Endothelial cell of umbilical vein (primary cell): ENCODE measurements around the gene RBMS3. TPM values are rescaled to one million over a fixed set of nuclear protein-coding genes. Genes with fewer than 3 reads are reported as not detected.

Experiments used
- BruUV-seq: library from RNA; stranded (reverse); fragments of 400-500 nt; replicated peaks from 2 replicates; lab custom pipeline; 2021; lab: Mats Ljungman, UMichigan
- CTCF ChIA-PET: fragments of 300-600, 350-600 bp; sonication (Branson Sonifier 250); formaldehyde crosslinking; loops from one replicate; lab custom pipeline; 2021; ENCODE audit warnings: antibody characterized with exemption, inconsistent platforms; lab: Charles Lee
- POLR2A ChIA-PET: fragments of 300-600, 350-600 bp; sonication (Branson Sonifier 250); formaldehyde crosslinking; loops from one replicate; lab custom pipeline; 2021; ENCODE audit warnings: antibody characterized with exemption, inconsistent platforms; lab: Charles Lee
- DNase-seq: peaks from one replicate; pipeline ENCODE4 v3.0.0-alpha.2; 2011; ENCODE audit warnings: low read depth, low spot score
- FAIRE-seq: peaks from 2 replicates; lab custom pipeline; 2011; peaks lifted over from hg19 to GRCh38; lab: Jason Lieb, UNC
- H2AFZ ChIP-seq: 2 replicates; pipeline ENCODE4 v1.6.0; 2012; ENCODE audit warnings: low read depth, low read length, control low read depth, inconsistent platforms
- H3K27ac ChIP-seq: 2 replicates; pipeline ENCODE4 v1.5.1; 2011; ENCODE audit warnings: low read depth, mild to moderate bottlenecking, control low read depth, low read length, moderate library complexity; ENCODE audit not compliant: insufficient read depth
- H3K27me3 ChIP-seq, 2 experiments: 2 replicates each; pipeline versions ENCODE4 v1.6.0 to v1.6.1; 2011; ENCODE audit warnings: low read length in 2 of 2, mixed read lengths in 1 of 2; ENCODE audit not compliant: control insufficient read depth in 2 of 2, insufficient read depth in 2 of 2
- H3K36me3 ChIP-seq, 2 experiments: 2 replicates in 1 of 2; 3 replicates in 1 of 2; pipeline ENCODE4 v1.5.1; 2011; ENCODE audit warnings: low read length in 2 of 2, mild to moderate bottlenecking in 1 of 2, moderate library complexity in 1 of 2; ENCODE audit not compliant: control insufficient read depth in 2 of 2, insufficient read depth in 2 of 2; ENCODE audit errors: extremely low read depth in 1 of 2
- H3K4me1 ChIP-seq: 3 replicates; pipeline ENCODE4 v1.5.1; 2011; ENCODE audit warnings: mild to moderate bottlenecking, low read length; ENCODE audit not compliant: control insufficient read depth, insufficient read depth; ENCODE audit errors: extremely low read depth
- H3K4me2 ChIP-seq: 2 replicates; pipeline ENCODE4 v1.6.1; 2011; ENCODE audit warnings: low read length, control low read depth, mixed read lengths; ENCODE audit not compliant: insufficient read depth
- H3K4me3 ChIP-seq, 3 experiments: fragments of 200-600 bp in 1 of 3; sonication (generic), shearing (Covaris generic) in 1 of 3; replicated peaks in 1 of 3; 2 replicates each; pipeline ENCODE4 v1.5.1; 2011 to 2016; ENCODE audit warnings: control low read depth in 3 of 3, low read length in 3 of 3, mild to moderate bottlenecking in 2 of 3, inconsistent platforms in 1 of 3, low read depth in 1 of 3, moderate library complexity in 1 of 3; ENCODE audit not compliant: insufficient read depth in 1 of 3
- H3K79me2 ChIP-seq: 2 replicates; pipeline ENCODE4 v1.6.0; 2012; ENCODE audit warnings: low read length, inconsistent platforms; ENCODE audit not compliant: control insufficient read depth, insufficient read depth
- H3K9ac ChIP-seq: replicated peaks from 2 replicates; pipeline ENCODE3; 2011; ENCODE audit warnings: low read length, control low read depth; ENCODE audit not compliant: insufficient read depth; ENCODE audit errors: extremely low read depth
- H3K9me1 ChIP-seq: replicated peaks from 3 replicates; pipeline ENCODE4 v1.6.0; 2011; ENCODE audit warnings: mild to moderate bottlenecking, low read length; ENCODE audit not compliant: control insufficient read depth, insufficient read depth; ENCODE audit errors: extremely low read depth
- H3K9me3 ChIP-seq: replicated peaks from 2 replicates; pipeline ENCODE4 v1.5.1; 2012; ENCODE audit warnings: low read length, inconsistent platforms; ENCODE audit not compliant: control insufficient read depth, insufficient read depth
- H4K20me1 ChIP-seq: replicated peaks from 2 replicates; pipeline ENCODE3; 2011; ENCODE audit warnings: mild to moderate bottlenecking, low read length; ENCODE audit not compliant: control insufficient read depth, insufficient read depth; ENCODE audit errors: extremely low read depth
- JUN ChIP-seq: IDR thresholded peaks from 2 replicates; pipeline ENCODE4 v1.6.1; 2011; ENCODE audit warnings: borderline replicate concordance, low read depth; ENCODE audit not compliant: insufficient read length, insufficient read depth
- MAX ChIP-seq: IDR thresholded peaks from 2 replicates; pipeline ENCODE4 v1.6.1; 2011; ENCODE audit not compliant: insufficient read depth, insufficient read length
- MYC ChIP-seq: IDR thresholded peaks from one replicate; pipeline ENCODE4 v1.6.1; 2011; ENCODE audit warnings: mild to moderate bottlenecking, low read depth, low read length
- dilution Hi-C: fragments of 300-500 bp; cut with MboI; formaldehyde crosslinking; loops from one replicate; pipeline ENCODE4 v1.15.0; 2019; ENCODE audit warnings: low sequenced_read_pairs; ENCODE audit not compliant: extremely low pct_ligation_motif_present
- intact Hi-C: fragments of 100-400 bp; cut with micrococcal nuclease; formaldehyde crosslinking; loops from one replicate; pipeline ENCODE4 v1.10.0; 2022
- polyA plus RNA-seq, 4 experiments: library from polyadenylated mRNA; depleted of rRNA in 3 of 4; stranded (reverse) in 3 of 4; unstranded in 1 of 4; fragments of >200 nt; gene quantifications; 2 replicates each; pipeline versions ENCODE4 v1.2.1 to v1.2.3, GENCODE V29; 2011 to 2012; ENCODE audit warnings: missing spikeins in 1 of 4
- total RNA-seq: library from RNA; stranded (reverse); gene quantifications from 2 replicates; pipeline ENCODE4 v1.2.3, GENCODE V29; 2021

Gene RBMS3
- total and polyA plus RNA-seq, 2 donors (not counting 3 experiments of a cell fraction or from before 2014, with no cell fraction given): 13.6 to 42.3 TPM

DNA sequence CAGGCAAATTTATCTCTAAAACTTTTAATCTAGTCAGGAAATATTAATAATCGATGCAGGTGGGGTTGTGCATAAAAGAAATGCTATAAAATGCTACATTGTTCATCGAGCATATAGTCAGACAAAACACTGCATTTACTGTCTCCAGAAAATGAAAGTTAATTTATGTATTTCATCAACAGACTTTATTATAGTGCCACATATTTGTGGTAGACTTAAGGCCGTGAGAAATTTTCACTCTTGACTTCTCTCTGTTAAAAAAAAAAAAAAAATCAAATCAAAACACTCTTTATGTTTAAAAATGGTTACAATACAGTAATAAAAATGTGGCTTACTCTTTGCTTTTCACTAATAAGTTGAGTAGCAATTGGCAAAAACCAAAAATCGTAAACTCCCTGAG lies 67.4 kb downstream of the RBMS3 start:
- POLR2A ChIA-PET: no interaction called here
- peaks cover 5% of the 10 kb centered on the region for H3K4me1 ChIP-seq
- FAIRE-seq (no peak), DNase-seq (no peak)
- no peaks in the 10 kb centered on the region for H4K20me1 ChIP-seq
- no peaks in the 10 kb centered on the region for H3K27me3 ChIP-seq
- intact Hi-C loops (no loop called here), dilution Hi-C loops (no loop called here)
- H2AFZ ChIP-seq: no peak overlapping the region
- H3K4me3 ChIP-seq: no peak overlapping the region
- TF ChIP-seq MAX: no peak
- no peaks in the 10 kb centered on the region for H3K36me3 ChIP-seq
- H3K9me3 ChIP-seq: no peaks in the 10 kb centered on the region
- H3K79me2 ChIP-seq: peaks cover 25% of the 10 kb centered on the region
- no peaks in the 10 kb centered on the region for H3K9me1 ChIP-seq
- CTCF ChIA-PET: interaction anchor here (0.9 to 1.2 kb wide), 2 partner anchors 10 to 18 kb away, joined by 3 read pairs; no protein-coding TSS in a partner anchor
- BruUV-seq: no TSS peak
- H3K27ac ChIP-seq: no peak overlapping the region
- no peak overlapping the region for H3K4me2 ChIP-seq
- no peak overlapping the region for H3K9ac ChIP-seq

DNA sequence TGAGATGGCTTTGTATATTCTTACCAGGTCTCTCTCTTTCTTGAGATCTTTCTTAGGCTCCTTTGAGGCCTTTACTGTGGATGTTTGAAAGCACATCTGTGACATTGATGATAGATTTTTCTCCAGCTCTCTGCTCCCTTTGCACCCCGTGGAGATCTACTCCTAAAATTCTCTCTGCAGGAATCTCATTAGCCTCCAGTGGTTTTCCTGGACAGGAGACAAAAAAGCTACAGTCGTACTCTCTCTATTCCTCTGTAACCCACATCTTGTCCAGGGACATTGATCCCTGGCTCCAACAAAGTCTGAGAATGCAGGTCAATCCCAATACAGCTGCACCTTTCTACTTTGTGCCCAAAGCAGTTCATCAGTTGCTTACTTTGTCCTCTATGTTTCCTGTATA lies 68.2 kb downstream of the RBMS3 start:
- peaks cover 5% of the 10 kb centered on the region for H3K4me1 ChIP-seq
- H3K27me3 ChIP-seq: no peaks in the 10 kb centered on the region
- intact Hi-C loops (no loop called here), dilution Hi-C loops (no loop called here)
- TF ChIP-seq JUN (no peak), MYC (no peak)
- H3K9ac ChIP-seq: no peak overlapping the region
- BruUV-seq: no TSS peak
- ChIA-PET CTCF (interaction anchor here (0.9 kb wide), 1 partner anchor 17 kb away, joined by 3 read pairs; no protein-coding TSS in a partner anchor), POLR2A (no interaction called here)
- no peaks in the 10 kb centered on the region for H3K9me1 ChIP-seq
- H3K79me2 ChIP-seq: peaks cover 25% of the 10 kb centered on the region
- DNase-seq: no peak
- H4K20me1 ChIP-seq: no peaks in the 10 kb centered on the region
- no peak overlapping the region for H2AFZ ChIP-seq
- no peaks in the 10 kb centered on the region for H3K9me3 ChIP-seq
- H3K27ac ChIP-seq: no peak overlapping the region
- no peak for FAIRE-seq
- no peak overlapping the region for H3K4me3 ChIP-seq
- H3K4me2 ChIP-seq: no peak overlapping the region
- no peaks in the 10 kb centered on the region for H3K36me3 ChIP-seq
